Endothelial cell (in vitro differentiated cells): ENCODE measurements around the gene IL1RL2. TPM values are rescaled to one million over a fixed set of nuclear protein-coding genes. Genes with fewer than 3 reads are reported as not detected.

ENCODE experiments used
- DNase-seq: peaks from one replicate; pipeline ENCODE4 v3.0.0; 2021; ENCODE audit warnings: low spot score
- H3K27ac Mint-ChIP-seq: one replicate; pipeline ENCODE4 v1.8.0; 2021; ENCODE audit warnings: mixed read lengths, inconsistent platforms; ENCODE audit not compliant: unreplicated experiment
- H3K27me3 Mint-ChIP-seq: one replicate; pipeline ENCODE4 v1.8.0; 2021; ENCODE audit warnings: mild to moderate bottlenecking, moderate library complexity, mixed read lengths, inconsistent platforms; ENCODE audit not compliant: unreplicated experiment
- H3K36me3 Mint-ChIP-seq: one replicate; pipeline ENCODE4 v1.8.0; 2021; ENCODE audit warnings: mild to moderate bottlenecking, low read depth, mixed read lengths, inconsistent platforms; ENCODE audit not compliant: unreplicated experiment
- H3K4me1 Mint-ChIP-seq: one replicate; pipeline ENCODE4 v1.8.0; 2021; ENCODE audit warnings: mild to moderate bottlenecking, mixed read lengths, inconsistent platforms; ENCODE audit not compliant: unreplicated experiment
- H3K4me3 Mint-ChIP-seq: one replicate; pipeline ENCODE4 v1.8.0; 2021; ENCODE audit warnings: mild to moderate bottlenecking, mixed read lengths, inconsistent platforms; ENCODE audit not compliant: unreplicated experiment
- H3K9me3 Mint-ChIP-seq: one replicate; pipeline ENCODE4 v1.8.0; 2021; ENCODE audit warnings: mixed read lengths, inconsistent platforms; ENCODE audit not compliant: unreplicated experiment
- total RNA-seq: library from RNA; stranded (reverse); fragmentation: NEBNext Ultra II Directional; extraction: Animal tissue kit (Norgen Biotek cat#: 25700); gene quantifications from one replicate; pipeline ENCODE4 v1.2.1, GENCODE V29; 2021; ENCODE audit not compliant: unreplicated experiment
- TF ChIP-seq, protein P1 (sequence below): fragments of 200-600 bp; sonication (generic); IDR thresholded peaks from one replicate; pipeline ENCODE4 v1.5.0; 2021; ENCODE audit warnings: antibody characterized with exemption; ENCODE audit not compliant: unreplicated experiment

Gene IL1RL2
- total RNA-seq, 1 donor from 2014 or later: not detected

DNA sequence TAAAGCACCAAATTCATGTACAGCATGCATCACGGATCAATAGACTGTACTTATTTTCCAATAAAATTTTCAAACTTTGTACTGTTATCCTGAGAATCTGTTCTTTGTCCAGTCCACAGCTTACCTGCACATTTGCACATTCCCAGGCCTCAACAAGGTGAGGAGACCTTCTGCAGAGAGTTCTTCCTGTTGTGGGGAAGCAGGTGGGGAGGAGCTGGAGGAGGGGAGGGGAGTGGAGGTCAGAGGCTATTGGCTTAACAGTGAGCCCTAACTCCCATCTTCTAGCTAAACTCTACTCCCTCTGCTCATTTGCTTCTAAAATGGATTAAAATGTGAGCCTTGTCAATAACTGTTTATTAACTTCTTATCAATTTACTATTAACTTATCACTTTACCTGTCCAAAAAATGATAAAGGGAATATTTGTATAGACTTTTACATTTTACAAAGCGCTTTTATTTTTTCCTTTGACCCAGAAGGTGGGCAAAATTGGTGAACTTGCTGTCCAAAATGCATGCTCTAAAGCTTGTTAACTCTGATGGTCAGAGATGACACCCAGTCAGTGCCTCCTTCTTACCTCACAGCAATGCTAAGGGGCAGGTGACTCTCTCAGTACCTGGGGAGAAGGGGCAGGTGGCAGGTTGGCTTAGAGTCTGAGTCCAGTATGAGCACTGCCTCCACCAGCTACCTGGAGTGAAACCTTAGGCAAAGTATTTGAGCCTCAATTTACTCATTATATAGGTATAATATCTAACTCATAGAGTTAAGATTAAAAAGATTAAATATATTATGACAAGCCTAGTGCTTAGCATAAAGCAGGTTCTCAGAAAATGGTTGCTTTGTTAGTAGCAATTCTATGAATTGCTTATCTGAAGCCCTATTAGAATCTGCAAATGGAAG is 6.8 kb upstream of the IL1RL2 start:
- Mint-ChIP-seq H3K4me1 (no peaks in the 10 kb centered on the region), H3K36me3 (no peaks in the 10 kb centered on the region), H3K27ac (no peak overlapping the region), H3K4me3 (no peak overlapping the region), H3K9me3 (no peaks in the 10 kb centered on the region), H3K27me3 (no peaks in the 10 kb centered on the region)
- no peak for DNase-seq
- TF ChIP-seq, protein P1, sequence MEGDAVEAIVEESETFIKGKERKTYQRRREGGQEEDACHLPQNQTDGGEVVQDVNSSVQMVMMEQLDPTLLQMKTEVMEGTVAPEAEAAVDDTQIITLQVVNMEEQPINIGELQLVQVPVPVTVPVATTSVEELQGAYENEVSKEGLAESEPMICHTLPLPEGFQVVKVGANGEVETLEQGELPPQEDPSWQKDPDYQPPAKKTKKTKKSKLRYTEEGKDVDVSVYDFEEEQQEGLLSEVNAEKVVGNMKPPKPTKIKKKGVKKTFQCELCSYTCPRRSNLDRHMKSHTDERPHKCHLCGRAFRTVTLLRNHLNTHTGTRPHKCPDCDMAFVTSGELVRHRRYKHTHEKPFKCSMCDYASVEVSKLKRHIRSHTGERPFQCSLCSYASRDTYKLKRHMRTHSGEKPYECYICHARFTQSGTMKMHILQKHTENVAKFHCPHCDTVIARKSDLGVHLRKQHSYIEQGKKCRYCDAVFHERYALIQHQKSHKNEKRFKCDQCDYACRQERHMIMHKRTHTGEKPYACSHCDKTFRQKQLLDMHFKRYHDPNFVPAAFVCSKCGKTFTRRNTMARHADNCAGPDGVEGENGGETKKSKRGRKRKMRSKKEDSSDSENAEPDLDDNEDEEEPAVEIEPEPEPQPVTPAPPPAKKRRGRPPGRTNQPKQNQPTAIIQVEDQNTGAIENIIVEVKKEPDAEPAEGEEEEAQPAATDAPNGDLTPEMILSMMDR: no peak

DNA sequence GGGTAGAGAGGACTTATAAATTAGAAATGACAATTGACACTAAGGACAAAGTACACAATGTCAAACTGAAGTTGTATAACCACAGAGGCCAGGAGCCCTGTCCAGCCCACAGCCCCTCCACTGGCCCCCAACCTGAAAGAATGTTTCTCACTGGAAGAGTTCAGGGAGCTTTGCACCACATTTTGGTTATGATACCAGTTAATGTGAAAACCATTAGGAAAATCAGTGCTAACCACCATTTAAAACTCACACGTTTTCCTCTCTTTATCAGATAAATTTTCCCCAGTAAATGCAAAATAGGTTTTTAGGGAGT is 6.2 kb upstream of the IL1RL2 start:
- H3K9me3 Mint-ChIP-seq: no peaks in the 10 kb centered on the region
- no peaks in the 10 kb centered on the region for H3K4me1 Mint-ChIP-seq
- H3K27ac Mint-ChIP-seq: no peak overlapping the region
- no peak for DNase-seq
- H3K27me3 Mint-ChIP-seq: no peaks in the 10 kb centered on the region
- H3K36me3 Mint-ChIP-seq: no peaks in the 10 kb centered on the region
- TF ChIP-seq, protein P1: no peak
- no peak overlapping the region for H3K4me3 Mint-ChIP-seq

DNA sequence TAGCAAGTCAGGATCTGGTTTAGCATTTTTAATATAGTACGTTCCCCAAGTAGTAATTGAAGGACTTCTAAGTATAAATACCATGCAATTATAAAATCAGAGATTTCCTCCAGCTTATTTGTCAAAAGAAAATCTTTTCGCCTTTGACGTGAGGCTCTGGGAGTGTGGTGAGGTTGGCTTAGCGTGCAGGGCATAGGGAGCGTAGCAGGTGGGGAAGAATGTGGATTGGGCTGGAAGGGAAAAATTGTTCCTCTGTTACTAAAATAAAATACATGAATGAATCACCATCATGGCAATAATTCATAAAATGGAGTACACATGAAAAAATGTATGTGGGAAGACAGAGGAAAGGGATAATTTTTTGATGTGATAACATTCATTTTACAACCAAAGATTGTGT is 5.4 kb upstream of the IL1RL2 start:
- no peak for DNase-seq
- Mint-ChIP-seq H3K36me3 (no peaks in the 10 kb centered on the region), H3K27me3 (peaks cover 2% of the 10 kb centered on the region), H3K4me1 (no peaks in the 10 kb centered on the region), H3K9me3 (no peaks in the 10 kb centered on the region), H3K27ac (no peak overlapping the region), H3K4me3 (no peak overlapping the region)
- TF ChIP-seq, protein P1: no peak

DNA sequence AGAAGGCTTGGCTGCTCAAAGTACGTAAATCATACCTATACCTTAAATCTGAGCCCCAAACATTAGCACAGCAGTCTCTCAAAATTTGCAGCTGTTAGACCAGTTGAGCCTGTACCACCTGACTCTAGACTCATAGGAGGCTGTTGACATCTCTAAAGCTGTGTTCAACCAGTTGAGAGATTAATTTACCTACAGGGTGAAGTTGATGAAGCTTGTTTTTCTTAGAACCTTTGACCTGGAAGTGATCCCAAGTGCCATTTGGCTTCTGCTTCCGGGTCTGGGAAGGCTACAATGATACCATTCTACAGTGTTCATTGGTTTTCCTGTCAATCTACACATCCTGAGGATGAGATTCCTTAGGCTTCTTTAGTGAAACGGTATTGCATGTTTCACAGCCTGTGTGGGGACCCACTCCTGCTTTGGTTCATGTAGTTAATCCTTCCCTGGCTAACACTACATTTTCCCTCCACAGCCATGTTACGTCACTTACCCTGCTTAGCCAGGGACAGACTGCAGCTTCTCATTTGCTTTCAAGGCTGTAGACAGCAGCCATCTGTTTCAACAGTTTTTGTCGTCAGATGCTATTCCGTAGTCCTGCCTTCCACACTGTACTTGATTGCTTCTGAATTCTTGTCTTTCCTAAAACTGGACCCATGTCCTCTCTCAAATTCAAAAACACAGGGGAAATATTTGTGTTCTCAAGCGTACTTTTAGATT is 4.7 kb upstream of the IL1RL2 start:
- Mint-ChIP-seq H3K27me3 (peaks cover 7% of the 10 kb centered on the region), H3K9me3 (no peaks in the 10 kb centered on the region), H3K4me3 (no peak overlapping the region), H3K36me3 (no peaks in the 10 kb centered on the region), H3K4me1 (no peaks in the 10 kb centered on the region), H3K27ac (no peak overlapping the region)
- TF ChIP-seq, protein P1: no peak
- no peak for DNase-seq

DNA sequence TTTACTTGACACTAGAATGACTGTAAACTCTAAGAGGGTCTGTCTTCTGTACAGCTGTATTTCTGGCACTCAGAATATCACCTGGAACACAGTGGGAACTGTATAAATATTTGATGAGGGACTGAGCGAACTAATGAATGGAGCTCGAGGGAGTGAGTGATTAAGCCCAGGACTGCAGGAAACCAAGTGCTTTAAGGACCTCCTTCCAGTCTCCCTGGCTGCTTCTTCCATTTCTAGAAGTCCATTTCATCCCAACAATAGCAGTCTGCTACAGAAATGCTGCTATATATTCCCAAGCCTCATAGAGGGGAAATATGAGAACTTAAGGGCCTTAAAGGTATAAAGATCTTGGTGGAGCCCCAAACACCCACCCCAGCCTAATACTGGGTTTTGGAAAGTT is 2.8 kb upstream of the IL1RL2 start:
- Mint-ChIP-seq H3K27ac (no peak overlapping the region), H3K9me3 (no peaks in the 10 kb centered on the region), H3K36me3 (no peaks in the 10 kb centered on the region), H3K4me1 (no peaks in the 10 kb centered on the region), H3K27me3 (peaks cover 10% of the 10 kb centered on the region), H3K4me3 (no peak overlapping the region)
- TF ChIP-seq, protein P1: no peak
- DNase-seq: no peak
